H9 (cell line): ENCODE results near the gene FAM83C. TPM values are rescaled to one million over a fixed set of nuclear protein-coding genes. Genes with fewer than 3 reads are reported as not detected.
A peak's percentile ranks its signal among the peaks of the same experiment; 100 is the strongest.

Source experiments
- DNase-seq: peaks from one replicate; pipeline ENCODE4 v3.0.0-alpha.2; 2017
- H2AFZ ChIP-seq: one replicate; pipeline ENCODE4 v1.6.1; 2013; ENCODE audit warnings: mild to moderate bottlenecking, low read length, control low read depth, moderate library complexity
- H2AK5ac ChIP-seq: 2 replicates; pipeline ENCODE4 v1.6.1; 2013; ENCODE audit warnings: low read length, control low read depth, mixed read lengths; ENCODE audit not compliant: insufficient read length
- H2BK120ac ChIP-seq: one replicate; pipeline ENCODE4 v1.6.1; 2013; ENCODE audit warnings: low read depth, mild to moderate bottlenecking, low read length, control low read depth, inconsistent platforms; ENCODE audit not compliant: poor library complexity, severe bottlenecking
- H2BK12ac ChIP-seq: 2 replicates; pipeline ENCODE4 v1.6.1; 2013; ENCODE audit warnings: low read length, control low read depth, mixed read lengths, low read depth; ENCODE audit not compliant: insufficient read length
- H2BK15ac ChIP-seq: 2 replicates; pipeline ENCODE4 v1.6.1; 2013; ENCODE audit warnings: low read depth, low read length, control low read depth
- H2BK20ac ChIP-seq: one replicate; pipeline ENCODE4 v1.6.1; 2013; ENCODE audit warnings: low read depth, mild to moderate bottlenecking, low read length, control low read depth, inconsistent platforms; ENCODE audit not compliant: poor library complexity, severe bottlenecking
- H2BK5ac ChIP-seq: 2 replicates; pipeline ENCODE4 v1.6.1; 2013; ENCODE audit warnings: low read length, control low read depth, mixed read lengths; ENCODE audit not compliant: insufficient read length
- H3K14ac ChIP-seq: 2 replicates; pipeline ENCODE4 v1.6.1; 2013; ENCODE audit warnings: low read length, control low read depth; ENCODE audit not compliant: insufficient read depth
- H3K18ac ChIP-seq: 2 replicates; pipeline ENCODE4 v1.6.1; 2013; ENCODE audit warnings: low read depth, mild to moderate bottlenecking, mixed read lengths, low read length, control low read depth; ENCODE audit not compliant: insufficient read length
- H3K23ac ChIP-seq: 2 replicates; pipeline ENCODE4 v1.6.1; 2013; ENCODE audit warnings: low read length, control low read depth, mixed read lengths, low read depth; ENCODE audit not compliant: insufficient read length
- H3K23me2 ChIP-seq: 2 replicates; pipeline ENCODE4 v1.6.1; 2013; ENCODE audit warnings: low read depth, mild to moderate bottlenecking, mixed read lengths, low read length, control low read depth; ENCODE audit not compliant: insufficient read length, poor library complexity, severe bottlenecking
- H3K27ac ChIP-seq: 2 replicates; pipeline ENCODE4 v1.5.1; 2013; ENCODE audit warnings: low read length, control low read depth, mixed read lengths, low read depth; ENCODE audit not compliant: insufficient read length
- H3K27me3 ChIP-seq: 2 replicates; pipeline ENCODE4 v1.6.1; 2013; ENCODE audit warnings: low read length, control low read depth, inconsistent platforms; ENCODE audit not compliant: insufficient read depth
- H3K4ac ChIP-seq: 2 replicates; pipeline ENCODE4 v1.6.1; 2013; ENCODE audit warnings: low read depth, mild to moderate bottlenecking, control low read depth, inconsistent platforms, low read length, moderate library complexity
- H3K4me1 ChIP-seq: 2 replicates; pipeline ENCODE4 v1.6.1; 2013; ENCODE audit warnings: low read length, control low read depth, inconsistent platforms; ENCODE audit not compliant: insufficient read depth
- H3K4me2 ChIP-seq: 2 replicates; pipeline ENCODE4 v1.6.1; 2013; ENCODE audit warnings: low read length, control low read depth, mixed read lengths; ENCODE audit not compliant: insufficient read length, insufficient read depth
- H3K56ac ChIP-seq: 2 replicates; pipeline ENCODE4 v1.6.1; 2013; ENCODE audit warnings: low read depth, mild to moderate bottlenecking, mixed read lengths, low read length, control low read depth; ENCODE audit not compliant: insufficient read length
- H3K79me1 ChIP-seq: 2 replicates; pipeline ENCODE4 v1.6.1; 2013; ENCODE audit warnings: low read depth, mild to moderate bottlenecking, moderate library complexity, low read length, control low read depth, inconsistent platforms; ENCODE audit not compliant: insufficient read depth, poor library complexity, severe bottlenecking
- H3K79me2 ChIP-seq: 2 replicates; pipeline ENCODE4 v1.6.1; 2013; ENCODE audit warnings: low read length, control low read depth, inconsistent platforms; ENCODE audit not compliant: insufficient read depth
- H3K9ac ChIP-seq: 2 replicates; pipeline ENCODE4 v1.6.1; 2013; ENCODE audit warnings: low read length, control low read depth, mixed read lengths; ENCODE audit not compliant: insufficient read length; ENCODE audit errors: extremely low read depth
- H3K9me3 ChIP-seq: one replicate; pipeline ENCODE4 v1.6.1; 2013; ENCODE audit warnings: low read depth, low read length, inconsistent platforms; ENCODE audit not compliant: control insufficient read depth
- H3T11ph ChIP-seq: one replicate; pipeline ENCODE4 v1.6.1; 2013; ENCODE audit warnings: mild to moderate bottlenecking, low read length, control low read depth, inconsistent platforms
- H4K20me1 ChIP-seq: one replicate; pipeline ENCODE4 v1.6.1; 2013; ENCODE audit not compliant: control insufficient read depth, insufficient read length, insufficient read depth
- H4K5ac ChIP-seq: 2 replicates; pipeline ENCODE4 v1.6.1; 2013; ENCODE audit warnings: low read depth, mild to moderate bottlenecking, mixed read lengths, low read length, control low read depth; ENCODE audit not compliant: insufficient read length
- H4K8ac ChIP-seq: replicated peaks from 2 replicates; pipeline ENCODE4 v1.6.1; 2013; ENCODE audit warnings: low read length, control low read depth, mixed read lengths, low read depth; ENCODE audit not compliant: insufficient read length
- H4K91ac ChIP-seq: 2 replicates; pipeline ENCODE4 v1.6.1; 2013; ENCODE audit warnings: low read depth, mild to moderate bottlenecking, moderate library complexity, mixed read lengths, low read length, control low read depth; ENCODE audit not compliant: insufficient read length
- H3K27ac Mint-ChIP-seq, 3 experiments: 2 replicates in 2 of 3; 3 replicates in 1 of 3; pipeline ENCODE4 v1.8.0; 2020 to 2021; ENCODE audit warnings: mixed read lengths in 3 of 3, mild to moderate bottlenecking in 1 of 3, moderate library complexity in 1 of 3
- H3K27me3 Mint-ChIP-seq: 2 replicates; pipeline ENCODE4 v1.8.0; 2021; ENCODE audit warnings: low read depth, mild to moderate bottlenecking, moderate library complexity, mixed read lengths
- H3K36me3 Mint-ChIP-seq, 3 experiments: 2 replicates in 2 of 3; 3 replicates in 1 of 3; pipeline ENCODE4 v1.8.0; 2020 to 2021; ENCODE audit warnings: low read depth in 3 of 3, mixed read lengths in 3 of 3; ENCODE audit not compliant: insufficient read depth in 1 of 3
- H3K4me1 Mint-ChIP-seq, 2 experiments: 2 replicates each; pipeline ENCODE4 v1.8.0; 2020; ENCODE audit warnings: mixed read lengths in 2 of 2
- H3K4me3 Mint-ChIP-seq, 2 experiments: 2 replicates in 1 of 2; 3 replicates in 1 of 2; pipeline ENCODE4 v1.8.0; 2020 to 2021; ENCODE audit warnings: mild to moderate bottlenecking in 2 of 2, mixed read lengths in 2 of 2, moderate library complexity in 1 of 2
- H3K9me3 Mint-ChIP-seq, 2 experiments: 2 replicates in 1 of 2; 3 replicates in 1 of 2; pipeline ENCODE4 v1.8.0; 2020; ENCODE audit warnings: mild to moderate bottlenecking in 2 of 2, mixed read lengths in 2 of 2, moderate library complexity in 1 of 2
- WGBS: extraction: QIAGEN DNeasy Blood & Tissue Kit; methylation state at CpG from one replicate; pipeline ENCODE4 v1.1.7; 2013; ENCODE audit warnings: missing lambda C conversion rate, low lambda C conversion rate, mixed read lengths; ENCODE audit not compliant: insufficient read length; ENCODE audit errors: extremely low coverage; 5-methylcytosine and 5-hydroxymethylcytosine counted together
- total RNA-seq: library from RNA; stranded (reverse); gene quantifications from 2 replicates; pipeline ENCODE4 v1.2.1, GENCODE V29; 2021
- TF ChIP-seq, protein P1 (sequence below): fragments of 200-600 bp; sonication (generic); conservative IDR thresholded peaks from 3 replicates; pipeline ENCODE4 v1.8.0; 2021; ENCODE audit warnings: antibody characterized with exemption, mild to moderate bottlenecking

Gene FAM83C
- total RNA-seq, 1 experiment from 2014 or later = not detected

DNA sequence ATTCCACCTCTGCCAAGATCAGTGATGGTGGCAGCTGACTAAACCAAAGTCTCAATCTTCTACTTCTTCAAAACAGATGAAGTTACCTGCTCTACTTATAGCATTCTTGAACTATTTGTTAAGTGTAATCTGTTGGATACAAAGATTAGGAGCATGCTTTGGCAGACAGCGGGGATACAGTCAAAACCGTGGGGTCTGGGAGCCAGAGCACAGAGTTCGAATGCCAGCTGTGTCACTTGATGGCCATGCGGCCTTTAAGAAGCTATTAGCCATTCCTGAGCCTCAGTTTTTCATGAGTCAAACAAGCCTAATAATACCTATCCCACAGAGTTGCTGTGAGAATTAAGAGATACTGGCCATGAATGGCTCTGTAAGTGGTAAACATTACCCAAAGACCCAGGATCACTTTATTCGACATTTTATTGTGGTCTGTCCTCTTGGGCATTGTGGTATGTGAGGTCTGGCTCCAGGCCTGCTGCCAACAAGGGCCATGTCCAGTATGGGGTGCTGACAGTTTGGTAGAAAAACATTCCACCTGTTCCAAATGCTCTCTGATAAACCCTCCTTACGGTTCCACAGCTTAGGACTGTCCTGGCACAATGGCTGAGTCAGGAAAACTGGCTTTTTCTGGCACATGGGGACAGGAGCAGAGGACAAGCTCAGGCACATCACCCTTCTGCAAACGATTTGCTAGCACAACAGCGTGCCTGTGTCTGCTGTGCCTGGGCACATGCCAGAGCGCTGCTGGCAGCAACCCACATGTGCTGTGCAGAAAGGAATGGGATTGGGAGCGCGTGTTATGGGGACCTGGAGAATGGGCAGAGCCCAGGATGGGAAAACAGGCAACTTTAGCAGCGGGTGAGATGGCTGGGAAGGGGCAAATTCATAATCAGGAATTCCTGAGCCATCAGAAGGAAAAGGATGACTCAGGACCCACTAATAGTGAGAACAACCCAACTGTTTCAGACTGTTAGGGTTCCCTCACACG lies 15.7 kb upstream of the FAM83C start:
- no peak overlapping the region for H4K8ac ChIP-seq
- H2BK5ac ChIP-seq = no peak overlapping the region
- Mint-ChIP-seq H3K4me3 (no peak overlapping the region), H3K4me1 (peaks cover 31 to 35% of the 10 kb centered on the region in 2 experiments), H3K27me3 (no peaks in the 10 kb centered on the region), H3K36me3 (peaks cover 4 to 8% (median 4%) of the 10 kb centered on the region in 3 experiments; a peak in 6 of 7 replicates), H3K9me3 (no peaks in the 10 kb centered on the region), H3K27ac (peak overlapping the region; percentile 52 to 87 (median 62); a peak in 3 of 7 replicates)
- peaks cover 4% of the 10 kb centered on the region for H3K23me2 ChIP-seq
- H3K4me2 ChIP-seq = no peak overlapping the region
- H3K4ac ChIP-seq = no peak overlapping the region
- H2BK20ac ChIP-seq = no peak overlapping the region
- no peak overlapping the region for H3K27ac ChIP-seq
- no peak for DNase-seq
- H3K18ac ChIP-seq = no peak overlapping the region
- H2BK12ac ChIP-seq = no peak overlapping the region
- no peaks in the 10 kb centered on the region for H3K9me3 ChIP-seq
- H3K79me1 ChIP-seq = no peaks in the 10 kb centered on the region
- H4K5ac ChIP-seq = no peak overlapping the region
- no peaks in the 10 kb centered on the region for H3K79me2 ChIP-seq
- H2AFZ ChIP-seq = no peak overlapping the region
- H3T11ph ChIP-seq = no peak overlapping the region
- no peak overlapping the region for H2BK120ac ChIP-seq
- no peak overlapping the region for H3K14ac ChIP-seq
- no peak overlapping the region for H2BK15ac ChIP-seq
- no peak overlapping the region for H3K23ac ChIP-seq
- no peak overlapping the region for H3K9ac ChIP-seq
- H3K27me3 ChIP-seq = no peaks in the 10 kb centered on the region
- H3K4me1 ChIP-seq = peaks cover 6% of the 10 kb centered on the region; the same call in 1 of the 2 replicates
- no CpG with 5 or more reads among the region's 13 CpGs for WGBS
- TF ChIP-seq, protein P1, sequence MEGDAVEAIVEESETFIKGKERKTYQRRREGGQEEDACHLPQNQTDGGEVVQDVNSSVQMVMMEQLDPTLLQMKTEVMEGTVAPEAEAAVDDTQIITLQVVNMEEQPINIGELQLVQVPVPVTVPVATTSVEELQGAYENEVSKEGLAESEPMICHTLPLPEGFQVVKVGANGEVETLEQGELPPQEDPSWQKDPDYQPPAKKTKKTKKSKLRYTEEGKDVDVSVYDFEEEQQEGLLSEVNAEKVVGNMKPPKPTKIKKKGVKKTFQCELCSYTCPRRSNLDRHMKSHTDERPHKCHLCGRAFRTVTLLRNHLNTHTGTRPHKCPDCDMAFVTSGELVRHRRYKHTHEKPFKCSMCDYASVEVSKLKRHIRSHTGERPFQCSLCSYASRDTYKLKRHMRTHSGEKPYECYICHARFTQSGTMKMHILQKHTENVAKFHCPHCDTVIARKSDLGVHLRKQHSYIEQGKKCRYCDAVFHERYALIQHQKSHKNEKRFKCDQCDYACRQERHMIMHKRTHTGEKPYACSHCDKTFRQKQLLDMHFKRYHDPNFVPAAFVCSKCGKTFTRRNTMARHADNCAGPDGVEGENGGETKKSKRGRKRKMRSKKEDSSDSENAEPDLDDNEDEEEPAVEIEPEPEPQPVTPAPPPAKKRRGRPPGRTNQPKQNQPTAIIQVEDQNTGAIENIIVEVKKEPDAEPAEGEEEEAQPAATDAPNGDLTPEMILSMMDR = no peak
- no peaks in the 10 kb centered on the region for H4K20me1 ChIP-seq
- H4K91ac ChIP-seq = no peak overlapping the region
- no peak overlapping the region for H3K56ac ChIP-seq
- H2AK5ac ChIP-seq = no peak overlapping the region
